Activated CD4-positive, alpha-beta T cell treated with anti-CD3 and anti-CD28 coated beads, Interleukin-2, Interleukin-4, amounts not matched to agents 100 ng/mL and 50 ng/mL, durations not matched to agents 16 hours and 8 hours (primary cell): ENCODE measurements around the gene KRT23.
A peak's percentile ranks its signal among the peaks of the same experiment; 100 is the strongest.

Source experiments
- DNase-seq: peaks from one replicate; pipeline ENCODE4 v3.0.0-alpha.2; 2020; ENCODE audit warnings: low spot score

KRT23 gene, protein sequence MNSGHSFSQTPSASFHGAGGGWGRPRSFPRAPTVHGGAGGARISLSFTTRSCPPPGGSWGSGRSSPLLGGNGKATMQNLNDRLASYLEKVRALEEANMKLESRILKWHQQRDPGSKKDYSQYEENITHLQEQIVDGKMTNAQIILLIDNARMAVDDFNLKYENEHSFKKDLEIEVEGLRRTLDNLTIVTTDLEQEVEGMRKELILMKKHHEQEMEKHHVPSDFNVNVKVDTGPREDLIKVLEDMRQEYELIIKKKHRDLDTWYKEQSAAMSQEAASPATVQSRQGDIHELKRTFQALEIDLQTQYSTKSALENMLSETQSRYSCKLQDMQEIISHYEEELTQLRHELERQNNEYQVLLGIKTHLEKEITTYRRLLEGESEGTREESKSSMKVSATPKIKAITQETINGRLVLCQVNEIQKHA

DNA sequence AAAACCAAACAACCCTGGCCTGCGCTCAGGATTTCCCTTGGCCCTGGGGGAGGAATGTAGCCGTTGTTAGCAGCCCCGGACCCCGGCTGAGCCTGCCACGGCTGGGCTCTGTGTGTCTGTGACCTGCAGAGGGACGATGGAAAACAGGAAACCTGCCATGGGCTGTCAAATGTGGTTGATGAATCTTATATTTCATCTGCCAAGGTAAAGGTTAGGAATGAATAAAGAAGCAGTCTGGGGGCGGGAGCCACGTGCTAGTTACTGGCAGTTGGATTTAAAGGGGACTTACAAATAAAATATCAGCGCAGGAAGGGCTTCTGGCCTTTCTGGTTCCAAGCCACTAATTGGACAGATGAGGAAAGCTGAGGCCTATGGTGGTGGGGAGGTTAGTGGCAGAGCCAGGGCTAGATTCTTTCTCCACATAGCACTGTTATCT, at the start of gene KRT23:
TSS of gene KRT23 (minus strand) at position 263 of the 436 bp plus-strand sequence. CDS start 1,043 bp downstream, outside the sequence.
- no peak for DNase-seq

DNA sequence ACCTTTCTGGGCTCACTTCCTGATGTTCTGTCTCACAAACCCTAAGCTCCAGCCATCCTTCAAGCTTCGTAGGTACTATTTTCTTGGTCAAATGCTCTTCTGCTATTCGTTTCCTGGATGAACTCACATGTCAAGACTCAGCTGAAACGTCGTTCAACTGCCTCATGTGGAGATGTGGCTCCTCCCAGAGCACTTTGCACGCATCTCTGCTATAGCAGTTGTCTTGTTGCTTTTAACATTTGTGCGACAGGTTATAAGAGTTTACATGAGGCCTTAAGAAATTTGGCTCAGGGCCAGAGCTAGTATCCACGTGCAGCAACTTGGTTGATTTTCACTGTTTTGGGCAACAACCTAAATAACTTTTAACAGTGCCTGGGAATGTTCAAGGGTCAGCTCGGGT, 49.5 kb upstream of the KRT23 start:
- DNase-seq, result no peak

DNA sequence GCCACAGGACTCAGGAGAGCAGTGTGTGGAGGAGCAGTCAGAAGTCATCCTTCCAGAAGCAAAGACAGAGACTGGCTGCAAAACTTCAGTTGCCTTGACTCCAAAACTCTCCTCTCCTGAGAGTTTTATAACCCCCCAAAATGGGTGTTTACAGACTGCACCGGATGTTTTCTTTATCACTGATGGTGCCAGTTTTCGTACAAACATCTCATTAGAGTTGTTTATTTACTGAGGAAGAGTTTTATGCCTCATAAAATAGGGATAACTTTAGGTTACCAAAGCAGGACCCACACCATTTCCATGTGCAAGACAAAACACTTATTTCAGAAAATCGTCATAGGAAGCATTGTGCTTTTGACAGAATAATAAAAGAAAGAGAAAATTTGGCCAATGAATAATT, 46.8 kb upstream of the KRT23 start, which contains the start of gene KRT40:
TSS of gene KRT40 (minus strand) at position 101 of the 400 bp plus-strand sequence. CDS start at position 48, 53 bp downstream.
- DNase-seq, result no peak

DNA sequence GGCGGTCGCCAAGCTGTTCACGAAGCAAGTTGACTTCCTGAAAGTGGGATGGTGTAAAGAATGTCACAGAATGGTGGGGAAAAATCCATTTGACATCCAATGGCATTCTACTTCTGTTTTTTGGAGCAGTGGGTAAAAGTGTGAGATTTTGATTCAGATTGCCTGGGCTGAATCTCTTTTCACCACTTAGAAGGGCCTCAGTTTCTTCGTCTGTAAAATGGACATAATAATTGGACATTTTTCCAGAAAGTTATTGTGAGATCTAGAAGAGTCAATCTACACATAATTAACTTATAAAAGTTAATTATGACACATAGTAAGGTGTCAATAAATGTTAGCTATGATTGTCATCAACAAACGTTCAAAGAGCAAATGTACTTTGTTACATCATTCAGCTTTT, 43.7 kb upstream of the KRT23 start:
- DNase-seq, result no peak

DNA sequence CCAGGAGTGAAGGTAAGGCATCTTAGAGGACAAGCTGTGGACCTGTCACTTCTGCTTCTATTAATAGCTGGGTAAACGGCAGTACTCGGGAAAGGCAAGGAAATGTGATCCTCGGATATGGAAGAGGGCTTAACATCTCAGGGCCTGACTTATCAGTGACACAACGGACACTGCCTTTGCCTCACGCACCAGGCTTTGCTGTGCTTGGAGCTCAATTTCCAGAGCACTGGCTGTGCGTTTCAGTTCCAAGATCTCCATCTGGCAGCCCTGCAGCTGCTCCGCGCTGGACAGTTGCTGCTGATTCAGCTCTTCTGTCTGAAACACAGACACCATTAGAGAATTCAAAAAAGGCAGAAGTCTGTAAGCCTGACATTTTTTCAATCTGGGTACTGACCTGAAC, 43.1 kb upstream of the KRT23 start:
- DNase-seq, result no peak

DNA sequence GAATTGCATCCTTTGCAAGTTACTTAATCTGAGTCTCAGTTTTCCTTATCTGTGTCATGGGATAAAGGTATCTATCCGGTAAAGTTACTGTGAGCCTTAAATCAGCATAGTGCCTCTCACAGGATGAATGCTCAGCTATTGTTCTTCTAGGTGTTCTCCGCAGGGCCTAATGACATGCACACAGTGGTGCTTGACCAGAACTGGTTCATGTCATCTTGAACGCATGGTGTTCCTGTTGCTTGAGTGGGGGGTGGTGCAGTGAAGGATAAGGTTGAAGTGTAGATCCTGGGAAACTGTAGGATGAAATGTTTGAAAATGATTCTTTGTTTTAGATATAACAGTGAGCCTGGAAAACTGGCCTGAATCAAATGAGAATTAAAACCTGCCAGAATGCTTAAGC, 42.7 kb upstream of the KRT23 start:
- no peak for DNase-seq

DNA sequence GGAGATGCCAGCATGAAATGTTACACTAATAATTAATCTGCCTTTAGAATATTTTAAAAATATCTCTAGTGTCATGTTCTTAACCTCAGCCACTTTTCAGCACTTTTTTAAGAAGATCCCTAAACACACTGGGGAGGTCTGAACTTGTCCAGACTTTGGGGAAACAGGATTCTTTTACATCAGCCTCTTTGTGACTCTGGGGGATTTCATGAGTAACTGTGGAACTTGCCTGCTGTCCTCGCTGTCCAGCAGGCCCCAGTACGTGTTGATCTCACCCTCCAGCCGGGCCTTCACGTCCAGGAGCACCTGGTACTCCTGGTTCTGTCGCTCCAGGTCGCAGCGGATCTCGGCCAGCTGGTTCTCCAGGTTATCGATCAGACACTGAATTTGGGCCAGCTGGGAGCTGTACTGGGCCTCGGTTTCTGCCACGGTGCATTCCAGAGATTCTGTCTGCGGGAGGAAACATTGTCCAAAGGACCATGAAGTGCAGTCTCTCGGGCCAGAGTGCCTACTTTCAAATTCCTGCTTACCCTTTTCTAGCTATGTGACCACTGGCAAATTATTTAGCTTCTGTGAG, 41.2 kb upstream of the KRT23 start:
- DNase-seq, result no peak

DNA sequence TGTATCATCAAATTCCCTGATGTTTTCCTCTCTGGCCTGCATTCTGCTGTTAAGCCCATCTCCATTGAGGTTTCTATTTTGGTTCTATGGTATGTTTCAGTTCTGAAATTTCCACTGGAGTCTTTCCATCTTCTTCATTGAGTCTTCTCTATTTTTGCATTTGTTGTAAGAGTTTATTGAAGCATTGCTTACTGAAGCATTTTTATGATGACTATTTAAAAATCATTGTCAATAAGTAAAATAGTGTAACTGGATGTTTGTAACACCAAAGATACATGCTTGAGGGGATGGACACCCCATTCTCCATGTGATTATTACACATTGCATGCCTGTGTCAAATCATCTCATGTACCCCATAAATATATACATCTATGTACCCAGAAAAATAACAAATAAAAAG, 38.1 kb upstream of the KRT23 start:
- no peak for DNase-seq

DNA sequence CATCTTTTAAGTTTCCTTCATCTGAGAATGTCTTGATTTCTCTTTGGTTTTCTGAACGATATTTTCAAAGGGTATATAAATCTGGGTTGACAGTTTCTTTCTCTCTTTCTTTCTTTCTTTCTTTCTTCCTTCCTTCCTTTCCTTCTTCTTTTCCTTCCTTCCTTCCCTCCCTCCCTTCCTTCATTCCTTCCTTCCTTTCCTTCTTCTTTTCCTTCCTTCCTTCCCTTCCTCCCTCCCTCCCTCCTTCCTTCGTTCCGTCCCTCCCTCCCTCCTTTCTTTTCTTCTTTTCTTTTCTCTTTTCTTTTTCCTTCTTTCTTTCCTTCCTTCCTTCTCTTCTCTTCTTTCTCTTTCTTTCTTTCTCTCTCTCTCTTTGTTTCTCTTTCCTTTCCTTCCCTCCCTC, 36.9 kb upstream of the KRT23 start:
- DNase-seq, result no peak

DNA sequence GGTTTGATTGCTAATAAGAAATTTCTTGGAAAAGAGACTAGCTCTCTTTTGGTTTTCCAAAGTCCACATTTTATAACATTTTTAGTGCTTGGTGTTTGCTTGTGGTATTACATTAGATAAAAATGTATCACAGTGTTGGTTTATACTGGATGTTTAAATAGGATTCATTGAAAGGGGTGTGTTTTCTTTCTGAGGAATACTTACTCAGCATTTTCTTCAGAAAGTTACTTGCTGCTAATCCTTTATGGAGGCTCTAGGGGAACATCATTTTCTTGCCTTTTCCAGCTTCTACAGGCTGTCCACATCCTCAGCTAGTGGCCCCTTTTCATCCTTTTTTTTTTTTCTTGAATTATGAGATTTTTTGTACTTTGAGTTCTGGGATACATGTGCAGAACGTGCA, 30.1 kb upstream of the KRT23 start:
- DNase-seq, result no peak

DNA sequence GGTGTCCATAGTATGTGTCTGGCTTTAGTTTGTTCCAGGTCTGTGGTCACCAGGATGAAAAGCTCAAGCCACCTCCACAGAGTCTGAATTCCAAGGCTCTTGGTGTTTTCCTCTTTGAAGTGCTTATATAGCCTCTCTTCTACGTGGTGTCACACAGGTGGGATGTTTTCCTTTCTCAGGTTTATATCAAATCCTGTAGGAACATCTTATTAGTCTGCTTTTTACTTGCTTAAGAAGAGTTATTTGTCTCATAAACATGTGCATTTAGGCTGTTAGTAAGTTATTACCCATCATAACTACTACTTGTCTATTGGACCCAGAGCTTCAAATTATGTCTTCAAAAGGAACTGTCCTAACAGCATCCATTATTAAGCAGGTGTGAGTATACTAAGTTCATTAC, 29.4 kb upstream of the KRT23 start, which contains the start of gene KRT39:
TSS of gene KRT39 (minus strand) at position 101 of the 400 bp plus-strand sequence. CDS start at position 9, 92 bp downstream.
- DNase-seq, result no peak

DNA sequence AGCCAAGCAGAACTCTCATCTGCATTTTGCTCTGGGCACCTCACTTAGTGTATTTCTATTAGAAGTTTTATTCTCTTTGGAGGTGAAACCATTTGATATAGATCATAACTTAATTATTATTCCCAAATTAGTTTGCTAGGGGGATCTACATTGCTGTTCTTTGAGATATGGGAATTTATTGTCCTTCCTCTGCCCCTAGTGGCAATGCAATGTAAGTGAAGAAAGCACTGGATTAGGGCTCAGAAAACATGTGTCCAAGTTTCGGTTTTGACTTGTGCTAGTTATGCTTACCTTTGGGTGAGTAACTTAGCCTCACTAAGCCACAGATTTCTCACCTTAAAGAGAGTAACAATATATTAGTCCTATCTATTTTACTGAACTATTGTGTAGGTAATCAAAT, 26.4 kb upstream of the KRT23 start:
- DNase-seq, result peak; percentile 13

DNA sequence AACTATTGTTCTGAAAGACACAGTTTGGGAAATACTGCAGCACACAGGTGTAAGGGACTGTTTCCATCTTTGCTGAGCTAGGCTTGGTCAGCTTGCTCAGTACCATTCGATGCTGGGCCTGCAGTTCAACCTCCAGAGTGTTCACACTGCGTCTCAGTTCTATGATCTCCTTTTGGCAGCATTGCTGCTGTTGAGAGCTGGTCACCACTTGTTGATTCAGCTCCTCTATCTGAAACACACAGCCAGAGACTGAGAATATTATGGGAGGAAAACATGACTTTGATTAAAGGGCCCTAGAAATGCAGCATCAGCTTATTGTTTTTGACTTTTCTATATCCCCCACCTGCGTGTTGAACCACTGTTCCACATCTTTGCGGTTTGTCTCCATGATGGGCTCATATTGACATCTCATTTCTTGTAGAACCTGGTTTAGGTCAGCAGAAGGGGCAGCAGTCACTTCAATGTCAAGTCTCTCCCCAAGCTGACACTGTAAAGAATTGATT, 24.7 kb upstream of the KRT23 start:
- DNase-seq, result no peak

DNA sequence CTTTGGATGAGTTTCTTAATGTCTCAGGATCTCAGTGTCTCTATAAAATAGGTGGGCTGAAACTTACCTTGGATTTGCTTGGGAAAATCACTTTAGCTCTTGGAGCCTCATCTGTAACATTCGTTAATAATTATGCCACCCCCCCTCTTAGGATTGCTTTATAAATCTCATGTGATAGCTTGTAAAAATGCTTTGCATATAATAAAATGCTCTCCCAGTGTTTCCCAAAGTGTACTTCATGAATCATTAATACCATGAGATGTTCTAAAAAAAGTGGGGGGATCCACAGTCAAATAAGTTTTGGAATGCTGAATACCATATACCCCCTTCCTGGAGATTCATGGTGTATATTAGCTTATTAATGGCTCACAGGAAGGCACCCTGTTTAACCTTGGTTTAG, 24.1 kb upstream of the KRT23 start:
- DNase-seq, result no peak

DNA sequence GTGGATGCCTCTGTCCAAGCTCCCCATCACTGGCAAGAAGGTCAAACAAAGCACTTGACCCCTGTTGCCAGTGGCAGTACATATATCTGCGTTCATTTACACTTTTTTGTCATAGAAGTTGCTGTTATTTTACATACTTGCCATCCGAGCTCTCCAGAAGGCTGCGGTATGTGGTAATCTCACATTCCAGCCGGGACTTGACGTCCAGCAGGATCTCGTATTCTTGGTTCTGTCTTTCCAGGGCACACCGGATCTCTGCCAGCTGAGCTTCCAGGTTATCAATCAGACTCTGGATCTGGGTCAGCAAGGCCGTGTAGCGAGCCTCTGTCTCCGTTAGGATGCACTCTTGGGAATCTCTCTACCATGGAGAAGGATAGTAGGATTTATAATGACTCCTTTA, 22.7 kb upstream of the KRT23 start:
- no peak for DNase-seq

DNA sequence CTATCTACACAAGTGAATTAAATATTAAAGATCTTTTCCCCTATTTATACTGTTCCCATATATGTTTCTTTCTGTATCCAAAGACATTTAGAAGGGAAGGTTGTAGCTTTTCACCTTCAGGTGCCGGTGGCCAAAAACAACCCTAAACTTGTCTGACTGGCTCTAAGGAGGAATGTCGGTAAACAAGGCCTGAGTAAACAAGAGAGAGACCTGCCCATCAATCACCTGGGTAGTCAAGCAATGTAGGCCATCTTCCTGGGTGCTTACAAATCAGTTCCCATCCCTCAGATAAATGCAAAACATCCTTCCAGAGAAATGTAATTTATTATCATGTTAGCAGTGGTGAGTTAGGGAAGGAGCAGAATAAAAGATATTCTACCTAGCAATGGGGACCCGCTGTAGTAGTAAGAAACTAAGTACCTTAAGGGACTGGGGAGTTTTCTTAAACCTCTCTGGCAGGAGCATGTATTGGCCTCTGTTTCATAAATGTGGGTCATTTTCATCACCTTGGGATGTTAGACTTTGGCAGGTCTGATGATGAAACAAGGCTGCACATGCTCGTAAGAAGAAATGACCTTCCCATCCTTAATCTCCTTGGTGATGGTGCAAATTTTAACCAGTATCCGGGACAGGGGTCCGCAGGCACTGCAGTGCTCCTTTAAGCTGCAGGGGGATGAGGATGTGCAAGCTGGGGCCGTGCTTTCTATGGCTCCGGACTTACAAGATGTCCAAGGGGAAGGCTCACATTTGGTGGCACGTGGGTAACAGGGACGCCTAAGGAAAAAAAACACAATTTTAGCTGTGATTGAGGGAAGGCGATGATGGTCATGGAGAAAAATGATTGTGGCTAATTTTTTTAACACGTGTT, 20.9 kb upstream of the KRT23 start:
- DNase-seq, result no peak

DNA sequence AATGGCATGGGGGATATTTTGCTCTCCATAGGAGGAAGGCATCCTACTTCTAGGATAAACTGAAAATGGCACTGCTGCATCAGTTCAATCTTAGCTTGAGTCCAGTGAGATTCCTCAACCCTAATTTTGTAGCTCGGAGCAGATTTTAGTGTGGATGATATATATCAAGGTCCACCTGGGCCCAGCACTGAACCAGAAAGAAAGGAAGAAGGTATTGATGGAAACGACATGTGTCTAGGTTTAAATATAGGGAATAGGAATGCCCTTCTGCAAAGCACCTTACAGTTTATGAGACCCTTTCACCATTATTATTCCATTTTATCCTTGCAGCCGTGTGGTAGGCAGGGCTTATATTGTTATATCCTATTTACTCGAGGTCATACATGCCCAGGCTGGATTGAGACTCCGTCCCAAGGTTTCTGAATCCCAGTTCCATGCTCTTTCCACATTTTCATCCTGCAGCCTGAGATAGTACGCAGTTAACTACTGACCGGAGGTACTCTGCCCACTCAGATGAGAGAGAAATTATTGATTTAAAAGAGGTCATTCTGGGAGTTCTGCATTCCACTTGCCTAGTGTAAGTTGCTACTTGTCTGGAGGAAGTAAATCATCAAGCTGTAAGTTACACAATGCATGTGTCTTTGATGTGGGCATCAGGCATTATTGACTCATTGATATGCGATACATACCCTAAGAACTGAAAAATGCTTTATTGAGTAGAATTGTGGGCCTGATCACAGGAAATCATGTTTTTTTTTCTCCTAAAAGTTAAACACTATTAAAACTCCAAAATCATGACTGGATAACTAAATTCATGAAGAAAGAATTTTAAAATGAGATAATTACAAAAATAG, 19.2 kb upstream of the KRT23 start:
- DNase-seq, result no peak

DNA sequence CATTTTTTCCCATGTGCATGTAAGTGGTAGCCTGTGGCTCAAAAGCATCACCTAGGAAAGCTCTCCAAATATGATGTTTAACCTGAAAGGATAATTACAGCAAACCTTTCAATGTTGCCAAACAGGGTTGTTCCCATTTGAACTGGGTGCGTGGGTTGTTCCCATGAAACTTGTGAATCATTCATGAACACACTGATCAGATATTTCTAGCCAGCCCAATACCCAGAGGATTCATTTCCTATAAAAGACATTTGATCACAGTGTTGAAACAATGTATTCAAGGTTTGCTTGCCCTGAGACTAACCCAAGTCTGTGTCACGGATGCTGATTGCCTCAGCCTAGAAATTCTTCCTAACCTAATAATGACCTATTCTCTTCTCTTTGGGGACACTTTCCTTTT, 16.4 kb upstream of the KRT23 start:
- no peak for DNase-seq

DNA sequence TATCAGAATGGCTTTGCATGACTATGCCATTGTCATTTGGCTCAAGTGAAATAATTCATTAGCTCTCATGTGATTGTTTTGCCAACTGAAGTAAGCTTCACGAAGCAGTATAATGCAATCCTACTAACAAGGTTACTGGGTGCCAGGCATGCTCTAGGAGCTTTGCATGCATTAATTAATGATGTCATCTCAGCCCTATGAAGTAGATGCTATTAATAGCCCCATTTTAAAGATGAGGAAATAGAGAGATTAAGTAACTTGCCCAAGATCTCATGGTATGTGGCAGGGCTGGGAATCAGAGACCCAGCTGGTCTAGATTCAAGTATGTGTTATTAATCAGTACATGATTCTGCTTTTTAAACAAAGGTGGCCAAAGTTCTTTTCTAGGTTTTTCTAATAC, 15.2 kb upstream of the KRT23 start:
- no peak for DNase-seq

DNA sequence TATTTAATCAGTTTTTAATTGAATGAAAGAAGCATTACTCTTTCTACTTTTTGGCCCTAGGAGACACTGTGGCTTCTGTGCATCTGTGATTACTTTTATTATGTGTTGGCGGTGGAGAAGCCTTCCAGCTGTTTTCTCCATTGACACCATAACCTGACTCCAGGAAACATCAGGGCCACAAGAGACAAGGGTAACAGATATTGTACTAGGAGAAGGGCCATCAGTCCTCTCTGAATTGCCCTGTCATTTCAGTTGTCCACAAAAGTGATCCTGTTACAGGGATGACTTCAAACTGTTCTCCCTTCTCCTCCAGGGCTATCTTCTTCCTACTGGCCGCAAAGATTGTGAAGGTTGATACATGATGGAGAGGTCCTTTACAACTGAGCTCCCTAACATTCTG, 14.7 kb upstream of the KRT23 start:
- DNase-seq, result no peak

DNA sequence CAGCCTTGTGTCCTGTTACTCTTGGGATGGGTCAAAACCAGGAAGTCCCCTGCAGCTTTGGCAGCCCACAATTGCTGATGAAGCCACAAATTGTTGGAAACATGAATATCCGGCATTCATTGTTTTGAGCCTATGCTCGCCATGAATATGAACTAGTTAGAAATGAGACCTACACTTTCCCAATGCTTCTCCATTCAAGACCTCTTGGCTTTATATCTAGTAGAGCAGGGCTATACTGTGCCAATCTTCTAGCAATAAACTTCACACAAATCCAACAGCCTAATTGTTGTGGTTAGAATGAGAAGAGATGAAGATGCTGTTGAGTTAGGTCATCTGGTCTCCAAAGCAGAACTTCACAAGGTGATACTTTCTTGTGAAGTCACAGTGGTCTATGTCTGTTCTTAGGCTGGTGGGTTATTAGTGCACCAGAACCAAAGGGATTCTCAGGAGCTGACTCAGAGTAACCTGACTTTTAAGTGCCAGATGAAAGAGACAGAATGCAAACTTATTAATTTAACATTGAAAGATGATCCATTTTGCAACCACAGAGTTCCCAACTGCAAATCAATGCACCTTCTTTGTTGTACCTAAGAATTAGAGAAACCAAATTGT, 13.7 kb upstream of the KRT23 start:
- no peak for DNase-seq
